Mesenchymal stem cell (in vitro differentiated cells and primary cell): ENCODE measurements around the gene NEUROD6.

Source experiments
- DNase-seq: peaks from one replicate; pipeline ENCODE4 v3.0.0-alpha.2; 2013
- H2AFZ ChIP-seq: one replicate; pipeline ENCODE4 v1.6.1; 2013; ENCODE audit warnings: low read depth, mild to moderate bottlenecking, control low read depth, inconsistent platforms, low read length, moderate library complexity
- H2AK5ac ChIP-seq: 2 replicates; pipeline ENCODE4 v1.6.1; 2013; ENCODE audit warnings: low read length, moderate library complexity, mild to moderate bottlenecking, inconsistent platforms; ENCODE audit not compliant: severe bottlenecking
- H2BK120ac ChIP-seq: one replicate; pipeline ENCODE4 v1.6.1; 2013; ENCODE audit warnings: low read depth, mild to moderate bottlenecking, inconsistent platforms, low read length, moderate library complexity
- H2BK12ac ChIP-seq, 2 experiments: one replicate each; pipeline ENCODE4 v1.6.1; 2013; ENCODE audit warnings: inconsistent platforms in 2 of 2, low read length in 2 of 2, mild to moderate bottlenecking in 2 of 2, moderate library complexity in 2 of 2, control low read depth in 1 of 2
- H2BK15ac ChIP-seq: one replicate; pipeline ENCODE4 v1.6.1; 2013; ENCODE audit warnings: mild to moderate bottlenecking, low read depth, inconsistent platforms; ENCODE audit not compliant: poor library complexity, severe bottlenecking
- H2BK5ac ChIP-seq: 2 replicates; pipeline ENCODE4 v1.6.1; 2013; ENCODE audit warnings: low read depth, mild to moderate bottlenecking, low read length, control low read depth, inconsistent platforms; ENCODE audit not compliant: poor library complexity, severe bottlenecking
- H3K14ac ChIP-seq, 2 experiments: one replicate each; pipeline ENCODE4 v1.6.1; 2013; ENCODE audit warnings: inconsistent platforms in 2 of 2, low read length in 2 of 2, control low read depth in 1 of 2, mild to moderate bottlenecking in 1 of 2, moderate library complexity in 1 of 2
- H3K18ac ChIP-seq, 2 experiments: one replicate each; pipeline ENCODE4 v1.6.1; 2013; ENCODE audit warnings: inconsistent platforms in 2 of 2, low read length in 2 of 2, control low read depth in 1 of 2, low read depth in 1 of 2, mild to moderate bottlenecking in 1 of 2
- H3K23ac ChIP-seq, 2 experiments: one replicate each; pipeline ENCODE4 v1.6.1; 2013; ENCODE audit warnings: inconsistent platforms in 2 of 2, low read length in 2 of 2, mild to moderate bottlenecking in 2 of 2, moderate library complexity in 2 of 2, control low read depth in 1 of 2
- H3K27ac ChIP-seq: 2 replicates; pipeline ENCODE4 v1.5.1; 2013; ENCODE audit warnings: mild to moderate bottlenecking, moderate library complexity, low read length, control low read depth, inconsistent platforms; ENCODE audit not compliant: poor library complexity, severe bottlenecking
- H3K27me3 ChIP-seq, 2 experiments: 2 replicates each; pipeline versions ENCODE4 v1.6.1 to v1.7.0; 2013; ENCODE audit warnings: low read length in 2 of 2, mild to moderate bottlenecking in 2 of 2, moderate library complexity in 2 of 2, control low read depth in 1 of 2, inconsistent platforms in 1 of 2; ENCODE audit not compliant: control insufficient read depth in 1 of 2, insufficient read depth in 1 of 2
- H3K36me3 ChIP-seq, 2 experiments: 2 replicates each; pipeline versions ENCODE4 v1.6.1 to v1.7.0; 2013; ENCODE audit warnings: low read length in 2 of 2, control low read depth in 1 of 2, inconsistent platforms in 1 of 2, low read depth in 1 of 2, mild to moderate bottlenecking in 1 of 2; ENCODE audit not compliant: insufficient read depth in 2 of 2, control insufficient read depth in 1 of 2
- H3K4ac ChIP-seq, 2 experiments: one replicate each; pipeline ENCODE4 v1.6.1; 2013; ENCODE audit warnings: inconsistent platforms in 2 of 2, low read length in 2 of 2, mild to moderate bottlenecking in 2 of 2, moderate library complexity in 2 of 2, control low read depth in 1 of 2, low read depth in 1 of 2
- H3K4me1 ChIP-seq: 2 replicates; pipeline ENCODE4 v1.6.1; 2013; ENCODE audit warnings: low read depth, low read length, control low read depth; ENCODE audit not compliant: control insufficient read depth, insufficient read depth
- H3K4me2 ChIP-seq: 2 replicates; pipeline ENCODE4 v1.6.1; 2013; ENCODE audit warnings: low read length, mild to moderate bottlenecking, inconsistent platforms; ENCODE audit not compliant: poor library complexity, severe bottlenecking
- H3K4me3 ChIP-seq, 2 experiments: 2 replicates each; pipeline versions ENCODE4 v1.5.1 to v1.7.0; 2013; ENCODE audit warnings: low read length in 2 of 2, mild to moderate bottlenecking in 2 of 2, control low read depth in 1 of 2, low read depth in 1 of 2; ENCODE audit not compliant: insufficient read depth in 1 of 2
- H3K79me1 ChIP-seq: replicated peaks from 2 replicates; pipeline ENCODE4 v1.6.1; 2013; ENCODE audit warnings: mild to moderate bottlenecking, control low read depth, low read length, inconsistent platforms; ENCODE audit not compliant: poor library complexity, severe bottlenecking
- H3K9ac ChIP-seq: 2 replicates; pipeline ENCODE4 v1.7.0; 2013; ENCODE audit warnings: mild to moderate bottlenecking, low read length, moderate library complexity
- H3K9me3 ChIP-seq: 2 replicates; pipeline ENCODE4 v1.7.0; 2013; ENCODE audit warnings: mild to moderate bottlenecking, low read length; ENCODE audit not compliant: control insufficient read depth
- H4K8ac ChIP-seq: one replicate; pipeline ENCODE4 v1.6.1; 2013; ENCODE audit warnings: inconsistent platforms, mild to moderate bottlenecking, low read length, moderate library complexity
- H4K91ac ChIP-seq: one replicate; pipeline ENCODE4 v1.6.1; 2013; ENCODE audit warnings: mild to moderate bottlenecking, low read length, inconsistent platforms
- WGBS: methylation state at CpG from one replicate; pipeline ENCODE4 v1.1.7; 2013; ENCODE audit warnings: mixed read lengths; 5-methylcytosine and 5-hydroxymethylcytosine counted together

The NEUROD6 gene

DNA sequence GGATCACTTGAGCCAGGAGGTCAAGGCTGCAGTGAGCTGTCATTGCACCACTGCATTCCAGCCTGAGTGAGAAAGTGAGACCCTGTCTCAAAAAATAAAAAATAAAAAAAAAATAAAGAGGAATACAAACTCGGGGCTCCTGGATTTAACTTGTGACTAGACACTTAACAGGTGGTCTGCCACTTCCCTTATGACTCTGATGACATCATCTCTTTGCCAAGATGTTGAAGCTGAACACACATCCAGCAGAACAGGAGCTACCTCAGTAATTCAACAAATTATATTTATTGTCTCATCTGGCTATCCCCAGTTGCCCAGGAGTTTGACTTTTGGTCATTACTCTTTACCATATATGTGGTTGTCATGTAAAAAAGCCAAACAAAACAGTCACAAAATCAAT lies 35.3 kb downstream of the NEUROD6 start:
- DNase-seq, result no peak
- H2BK12ac ChIP-seq, result no peak overlapping the region
- no peak overlapping the region for H2BK15ac ChIP-seq
- no peak overlapping the region for H4K8ac ChIP-seq
- H3K18ac ChIP-seq, result no peak overlapping the region
- peaks cover 0 to 13% of the 10 kb centered on the region in 2 experiments for H3K27me3 ChIP-seq
- H3K14ac ChIP-seq, result no peak overlapping the region
- H3K79me1 ChIP-seq, result no peaks in the 10 kb centered on the region
- H3K4me1 ChIP-seq, result no peaks in the 10 kb centered on the region
- no peak overlapping the region for H2BK120ac ChIP-seq
- no peak overlapping the region for H3K23ac ChIP-seq
- H3K9me3 ChIP-seq, result no peaks in the 10 kb centered on the region
- no peak overlapping the region for H2AK5ac ChIP-seq
- no peak overlapping the region for H3K27ac ChIP-seq
- no peak overlapping the region for H3K4me2 ChIP-seq
- no peak overlapping the region for H2AFZ ChIP-seq
- H3K4me3 ChIP-seq, result no peak overlapping the region
- no peak overlapping the region for H3K4ac ChIP-seq
- 49% methylated on average over 1 of the region's 1 CpG for WGBS
- H3K9ac ChIP-seq, result no peak overlapping the region
- H2BK5ac ChIP-seq, result no peak overlapping the region
- no peak overlapping the region for H4K91ac ChIP-seq
- H3K36me3 ChIP-seq, result no peaks in the 10 kb centered on the region

- Histone ChIP-seq H4K8ac (no peak overlapping the region), H3K27ac (no peak overlapping the region), H3K9ac (no peak overlapping the region), H3K18ac (no peak overlapping the region), H2BK5ac (no peak overlapping the region), H3K4me3 (no peak overlapping the region), H4K91ac (no peak overlapping the region), H3K27me3 (peaks cover 0 to 13% of the 10 kb centered on the region in 2 experiments), H2BK120ac (no peak overlapping the region), H3K36me3 (no peaks in the 10 kb centered on the region), H3K4me2 (no peak overlapping the region), H2AK5ac (no peak overlapping the region), H2BK12ac (no peak overlapping the region), H2AFZ (no peak overlapping the region), H3K4me1 (no peaks in the 10 kb centered on the region), H2BK15ac (no peak overlapping the region), H3K23ac (no peak overlapping the region), H3K4ac (no peak overlapping the region), H3K14ac (no peak overlapping the region), H3K79me1 (no peaks in the 10 kb centered on the region), H3K9me3 (no peaks in the 10 kb centered on the region)
- no peak for DNase-seq
- 68% methylated on average over 2 of the region's 4 CpGs for WGBS
Measured at GRCh38 chr7:31304446-31304845, 36.1 kb downstream of the NEUROD6 start.

GRCh38 chr7:31302356-31302755 lies 38.2 kb downstream of the NEUROD6 start:
- Histone ChIP-seq H3K4me3 (no peak overlapping the region), H3K18ac (no peak overlapping the region), H2BK15ac (no peak overlapping the region), H3K4ac (no peak overlapping the region), H2AK5ac (no peak overlapping the region), H3K79me1 (no peaks in the 10 kb centered on the region), H3K4me1 (no peaks in the 10 kb centered on the region), H2BK120ac (no peak overlapping the region), H3K9ac (no peak overlapping the region), H2AFZ (no peak overlapping the region), H2BK5ac (no peak overlapping the region), H3K36me3 (no peaks in the 10 kb centered on the region), H4K91ac (no peak overlapping the region), H3K27ac (no peak overlapping the region), H3K9me3 (no peaks in the 10 kb centered on the region), H3K14ac (no peak overlapping the region), H3K23ac (no peak overlapping the region), H3K27me3 (peaks cover 0 to 13% of the 10 kb centered on the region in 2 experiments), H2BK12ac (no peak overlapping the region), H4K8ac (no peak overlapping the region), H3K4me2 (no peak overlapping the region)
- 87% methylated on average over 7 of the region's 7 CpGs for WGBS
- no peak for DNase-seq

DNA sequence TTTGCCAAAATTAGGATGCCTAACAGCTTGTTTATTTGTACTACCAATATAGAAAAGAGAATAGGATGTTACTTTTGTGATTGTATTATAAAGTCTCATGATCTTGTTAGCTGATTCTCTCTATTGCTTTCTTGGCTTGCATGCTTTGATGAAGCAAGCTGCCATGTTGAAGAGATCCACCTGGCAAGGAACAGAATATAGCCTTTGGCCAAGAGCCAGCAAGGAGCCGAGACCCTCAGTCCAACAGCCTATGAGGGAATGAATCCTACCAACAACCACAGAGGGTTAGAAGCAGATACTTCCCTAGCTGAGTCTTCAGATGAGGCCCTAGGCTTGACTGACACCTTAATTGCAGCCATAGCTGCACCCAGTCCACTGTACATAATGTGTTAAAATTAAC lies 41.2 kb downstream of the NEUROD6 start:
- Histone ChIP-seq H3K79me1 (no peaks in the 10 kb centered on the region), H2BK5ac (no peak overlapping the region), H2AFZ (no peak overlapping the region), H2BK120ac (no peak overlapping the region), H3K23ac (no peak overlapping the region), H4K8ac (no peak overlapping the region), H2BK15ac (no peak overlapping the region), H3K4me1 (no peaks in the 10 kb centered on the region), H3K36me3 (no peaks in the 10 kb centered on the region), H3K14ac (no peak overlapping the region), H3K18ac (no peak overlapping the region), H3K27me3 (peaks cover 0 to 5% of the 10 kb centered on the region in 2 experiments), H4K91ac (no peak overlapping the region), H3K9ac (no peak overlapping the region), H3K27ac (no peak overlapping the region), H2BK12ac (no peak overlapping the region), H3K4ac (no peak overlapping the region), H2AK5ac (no peak overlapping the region), H3K9me3 (no peaks in the 10 kb centered on the region), H3K4me2 (no peak overlapping the region), H3K4me3 (no peak overlapping the region)
- 71% methylated on average over 1 of the region's 1 CpG for WGBS
- no peak for DNase-seq
